ENCODE data around the gene FAM168A.

- no peak for TF ChIP-seq AFF4 (CRISPR knock-in tag; IDR thresholded peaks at IDR 0.05; ENCODE audit: borderline replicate concordance)
- TF ChIP-seq CTCF (IDR thresholded peaks at IDR 0.05) = no peak
- no peak for TF ChIP-seq IRF1 (CRISPR knock-in tag; IDR thresholded peaks at IDR 0.05)
- no peak for TF ChIP-seq ATF2 (CRISPR knock-in tag; IDR thresholded peaks at IDR 0.05; ENCODE audit: borderline replicate concordance, low read depth)
- TF ChIP-seq ATF6 (CRISPR knock-in tag; IDR thresholded peaks at IDR 0.05) = no peak
- no peak for TF ChIP-seq ZNF232 (CRISPR knock-in tag; IDR thresholded peaks at IDR 0.05)
- TF ChIP-seq FOXP1 (CRISPR knock-in tag; IDR thresholded peaks at IDR 0.05; ENCODE audit: borderline replicate concordance) = no peak
- TF ChIP-seq MAX (CRISPR knock-in tag; IDR thresholded peaks at IDR 0.05) = no peak
- TF ChIP-seq NR1H2 (CRISPR knock-in tag; IDR thresholded peaks at IDR 0.05) = no peak
- no peak for TF ChIP-seq FOXJ3 (CRISPR knock-in tag; IDR thresholded peaks at IDR 0.05; ENCODE audit: borderline replicate concordance)
- no peak for TF ChIP-seq PREB (CRISPR knock-in tag; IDR thresholded peaks at IDR 0.05; ENCODE audit: borderline replicate concordance)
- TF ChIP-seq E2F1 (CRISPR knock-in tag; IDR thresholded peaks at IDR 0.05) = no peak
- TF ChIP-seq E2F5 (CRISPR knock-in tag; IDR thresholded peaks at IDR 0.05) = no peak
These were observed 48.5 kb downstream of the FAM168A start for GRCh38 chr11:73549376-73549775.
